ENCODE measurements around the gene OCSTAMP.

- TF ChIP-seq CTCF (IDR thresholded peaks at IDR 0.05) = no peak
- no peak for TF ChIP-seq POLR2A (IDR thresholded peaks at IDR 0.05)
Measured at GRCh38 chr20:46546298-46546697, 4.2 kb downstream of the OCSTAMP start.
